Measurements from ENCODE around the gene NFASC.

DNA sequence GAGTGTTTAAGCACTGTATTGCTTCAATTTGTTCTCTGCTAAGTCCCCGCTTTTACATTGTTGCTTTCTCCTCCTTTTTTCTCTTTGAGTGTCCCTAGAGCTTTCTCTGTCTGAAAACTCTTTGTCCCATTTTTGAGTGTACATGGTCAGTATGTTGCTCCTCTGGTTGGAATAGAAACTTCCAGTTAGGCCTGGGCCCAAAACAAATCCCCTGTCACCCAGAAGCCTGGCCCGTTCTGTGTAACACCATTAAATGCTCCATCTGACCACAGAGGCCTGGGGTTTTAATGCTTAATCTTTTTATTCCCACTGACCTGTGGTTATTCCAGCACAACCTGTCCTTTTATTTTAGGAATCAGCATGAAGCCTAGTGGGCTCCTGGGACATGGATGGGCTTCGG is 28.3 kb upstream of the NFASC start:
- no peak for TF ChIP-seq CTCF (IDR thresholded peaks at IDR 0.05)
- no peak for TF ChIP-seq POLR2A (IDR thresholded peaks at IDR 0.05)
- no peak for TF ChIP-seq POLR2AphosphoS5 (IDR thresholded peaks at IDR 0.05)

Measured in sigmoid colon (tissue), 4 donors.